IMR-90 (cell line): ENCODE data around the gene LGI2. TPM values are rescaled to one million over a fixed set of nuclear protein-coding genes. Genes with fewer than 3 reads are reported as not detected.

ENCODE experiments used
- ATAC-seq: fragments of 200-7000 bp; cut with Tn5 transposase; 2 replicates; pipeline ENCODE4 v1.9.1; 2020; ENCODE audit warnings: low read depth, mild to moderate bottlenecking, moderate library complexity
- BruUV-seq: library from RNA; stranded (reverse); fragments of 400-500 nt; replicated peaks from 2 replicates; lab custom pipeline; 2021; lab: Mats Ljungman, UMichigan
- CTCF ChIA-PET: fragments of 300-600 bp; formaldehyde crosslinking; extraction: SDS; loops from one replicate; lab custom pipeline; 2021; ENCODE audit warnings: antibody characterized with exemption; lab: Yijun Ruan, JAX
- POLR2A ChIA-PET: fragments of 300-600 bp; sonication (Branson Sonifier 250); formaldehyde crosslinking; loops from one replicate; lab custom pipeline; 2022; ENCODE audit warnings: antibody characterized with exemption; ENCODE audit not compliant: unreplicated experiment; lab: Charles Lee
- DNase-seq: peaks from one replicate; pipeline ENCODE4 v3.0.0; 2013
- H2AFZ ChIP-seq: replicated peaks from 2 replicates; pipeline ENCODE3; 2013; ENCODE audit warnings: low read length, mild to moderate bottlenecking; ENCODE audit not compliant: poor library complexity
- H2AK5ac ChIP-seq: 2 replicates; pipeline ENCODE4 v1.6.1; 2013; ENCODE audit warnings: low read depth, low read length, inconsistent platforms
- H2AK9ac ChIP-seq: replicated peaks from 2 replicates; pipeline ENCODE3; 2013; ENCODE audit warnings: mild to moderate bottlenecking, low read depth, low read length, moderate library complexity; ENCODE audit not compliant: poor library complexity
- H2BK120ac ChIP-seq: 2 replicates; pipeline ENCODE4 v1.6.1; 2013; ENCODE audit warnings: low read depth, low read length, inconsistent platforms
- H2BK15ac ChIP-seq: 3 replicates; pipeline ENCODE4 v1.6.1; 2013; ENCODE audit warnings: low read depth, low read length, inconsistent platforms
- H2BK20ac ChIP-seq: 2 replicates; pipeline ENCODE4 v1.6.1; 2013; ENCODE audit warnings: low read depth, mild to moderate bottlenecking, inconsistent platforms, low read length, moderate library complexity
- H2BK5ac ChIP-seq: 2 replicates; pipeline ENCODE4 v1.6.1; 2013; ENCODE audit warnings: mild to moderate bottlenecking, low read depth, low read length, inconsistent platforms; ENCODE audit not compliant: poor library complexity, severe bottlenecking
- H3K14ac ChIP-seq: replicated peaks from 2 replicates; pipeline ENCODE4 v1.6.1; 2013; ENCODE audit warnings: low read depth, low read length, inconsistent platforms
- H3K18ac ChIP-seq: 2 replicates; pipeline ENCODE4 v1.6.1; 2013; ENCODE audit warnings: low read depth, low read length, control low read depth
- H3K23ac ChIP-seq: 2 replicates; pipeline ENCODE4 v1.6.1; 2013; ENCODE audit warnings: low read depth, low read length, inconsistent platforms
- H3K27ac ChIP-seq: 2 replicates; pipeline ENCODE4 v1.5.1; 2013; ENCODE audit warnings: mild to moderate bottlenecking, control low read depth, low read length; ENCODE audit not compliant: insufficient read depth
- H3K27me3 ChIP-seq: 2 replicates; pipeline ENCODE4 v1.6.1; 2013; ENCODE audit warnings: low read length; ENCODE audit not compliant: control insufficient read depth, insufficient read depth
- H3K36me3 ChIP-seq: 2 replicates; pipeline ENCODE4 v1.6.1; 2013; ENCODE audit warnings: low read length, mixed read lengths; ENCODE audit not compliant: control insufficient read depth, insufficient read depth
- H3K4ac ChIP-seq: 2 replicates; pipeline ENCODE4 v1.6.1; 2013; ENCODE audit warnings: low read depth, low read length, inconsistent platforms
- H3K4me1 ChIP-seq: 2 replicates; pipeline ENCODE4 v1.6.1; 2013; ENCODE audit warnings: low read length, mixed read lengths; ENCODE audit not compliant: control insufficient read depth, insufficient read depth
- H3K4me2 ChIP-seq: 2 replicates; pipeline ENCODE4 v1.6.1; 2013; ENCODE audit warnings: low read depth, mild to moderate bottlenecking, control low read depth, low read length, moderate library complexity
- H3K4me3 ChIP-seq: 2 replicates; pipeline ENCODE4 v1.5.1; 2013; ENCODE audit warnings: low read depth, mild to moderate bottlenecking, control low read depth, low read length, moderate library complexity; ENCODE audit not compliant: insufficient read depth
- H3K56ac ChIP-seq: 2 replicates; pipeline ENCODE4 v1.6.1; 2013; ENCODE audit warnings: low read length, inconsistent platforms; ENCODE audit not compliant: insufficient read depth; ENCODE audit errors: extremely low read depth
- H3K79me1 ChIP-seq, 2 experiments: 2 replicates each; pipeline ENCODE4 v1.6.1; 2013; ENCODE audit warnings: low read length in 2 of 2, inconsistent platforms in 1 of 2, low read depth in 1 of 2
- H3K9ac ChIP-seq: 2 replicates; pipeline ENCODE4 v1.6.1; 2013; ENCODE audit warnings: low read depth, low read length, control low read depth
- H3K9me1 ChIP-seq: 2 replicates; pipeline ENCODE4 v1.6.1; 2013; ENCODE audit warnings: low read length, inconsistent platforms; ENCODE audit not compliant: insufficient read depth
- H3K9me3 ChIP-seq: 2 replicates; pipeline ENCODE4 v1.6.1; 2013; ENCODE audit warnings: low read length; ENCODE audit not compliant: control insufficient read depth, insufficient read depth
- H4K20me1 ChIP-seq: 2 replicates; pipeline ENCODE4 v1.6.1; 2013; ENCODE audit warnings: low read length, inconsistent platforms; ENCODE audit not compliant: insufficient read depth
- H4K5ac ChIP-seq: 2 replicates; pipeline ENCODE4 v1.6.1; 2013; ENCODE audit warnings: mild to moderate bottlenecking, low read depth, low read length, control low read depth
- H4K8ac ChIP-seq, 2 experiments: 2 replicates each; pipeline ENCODE4 v1.6.1; 2013; ENCODE audit warnings: low read depth in 2 of 2, low read length in 2 of 2, control low read depth in 1 of 2, inconsistent platforms in 1 of 2
- H4K91ac ChIP-seq: 2 replicates; pipeline ENCODE4 v1.6.1; 2013; ENCODE audit warnings: low read depth, low read length, inconsistent platforms; ENCODE audit not compliant: insufficient read depth
- CEBPB ChIP-seq: IDR thresholded peaks from 2 replicates; pipeline ENCODE4 v1.6.1; 2012; ENCODE audit warnings: low read depth, low read length, improper control_type of control experiment
- ELK1 ChIP-seq: fragments of 150-350 bp; IDR thresholded peaks from 2 replicates; pipeline ENCODE4 v1.6.1; 2016; ENCODE audit warnings: low read depth, mild to moderate bottlenecking, low read length, moderate library complexity, borderline replicate concordance
- MAFK ChIP-seq: IDR thresholded peaks from 2 replicates; pipeline ENCODE4 v1.6.1; 2012; ENCODE audit warnings: low read depth, low read length, improper control_type of control experiment
- MAZ ChIP-seq: IDR thresholded peaks from 2 replicates; pipeline ENCODE4 v1.6.1; 2012; ENCODE audit warnings: low read depth, mild to moderate bottlenecking, low read length, improper control_type of control experiment, moderate library complexity, borderline replicate concordance
- MXI1 ChIP-seq: IDR thresholded peaks from 2 replicates; pipeline ENCODE4 v1.6.1; 2012; ENCODE audit warnings: low read depth, mild to moderate bottlenecking, low read length, moderate library complexity, borderline replicate concordance
- NFE2L2 ChIP-seq: fragments of 150-350 bp; IDR thresholded peaks from 2 replicates; pipeline ENCODE4 v1.6.1; 2016; ENCODE audit warnings: low read depth, mild to moderate bottlenecking, low read length
- POLR2A ChIP-seq: IDR thresholded peaks from 2 replicates; pipeline ENCODE4 v1.6.1; 2012; ENCODE audit warnings: mild to moderate bottlenecking, low read depth, low read length
- RAD21 ChIP-seq: IDR thresholded peaks from 2 replicates; pipeline ENCODE4 v1.6.1; 2012; ENCODE audit warnings: low read length, improper control_type of control experiment
- RCOR1 ChIP-seq: IDR thresholded peaks from 2 replicates; pipeline ENCODE4 v1.6.1; 2012; ENCODE audit warnings: mild to moderate bottlenecking, low read length, improper control_type of control experiment; ENCODE audit not compliant: insufficient replicate concordance
- RFX5 ChIP-seq: IDR thresholded peaks from 2 replicates; pipeline ENCODE4 v1.8.0; 2012; ENCODE audit warnings: low read depth, mild to moderate bottlenecking, low read length, moderate library complexity
- SMC3 ChIP-seq: fragments of 150-350 bp; IDR thresholded peaks from 2 replicates; pipeline ENCODE4 v1.6.1; 2016; ENCODE audit warnings: low read depth, mild to moderate bottlenecking, antibody characterized with exemption, low read length, moderate library complexity
- USF2 ChIP-seq: fragments of 150-350 bp; IDR thresholded peaks from 2 replicates; pipeline ENCODE4 v1.6.1; 2017; ENCODE audit warnings: mild to moderate bottlenecking, antibody characterized with exemption, low read length, low read depth
- WGBS, 2 experiments: methylation state at CpG; one replicate each; pipeline versions ENCODE4 v1.1.5 to v1.1.7; 2013; ENCODE audit warnings: missing lambda C conversion rate in 2 of 2; ENCODE audit not compliant: insufficient read length in 1 of 2; ENCODE audit errors: extremely low coverage in 2 of 2; 5-methylcytosine and 5-hydroxymethylcytosine counted together
- dilution Hi-C: fragments of 300-500 bp; cut with HindIII; formaldehyde crosslinking; loops from one replicate; pipeline ENCODE4 v1.14.3; 2018; ENCODE audit warnings: low sequenced_read_pairs; ENCODE audit not compliant: unreplicated experiment
- in situ Hi-C: fragments of 300-500 bp; cut with MboI; formaldehyde crosslinking; loops from 3 replicates; pipeline ENCODE4 v1.14.3; 2019; ENCODE audit warnings: low sequenced_read_pairs, inconsistent platforms, mixed read lengths
- intact Hi-C: fragments of 100-400 bp; cut with micrococcal nuclease; formaldehyde crosslinking; loops from 2 replicates; pipeline ENCODE4 v1.10.0; 2022
- polyA plus RNA-seq, 3 experiments: library from polyadenylated mRNA; depleted of rRNA; stranded (reverse); fragments of >200 nt; gene quantifications; 2 replicates each; pipeline ENCODE4 v1.2.3, GENCODE V29; 2012; ENCODE audit warnings: low replicate concordance in 1 of 3
- total RNA-seq: library from RNA; depleted of rRNA; stranded (reverse); fragments of >200 nt; gene quantifications from 2 replicates; pipeline ENCODE4 v1.2.3, GENCODE V29; 2012

The LGI2 gene
- total and polyA plus RNA-seq, 2 of the 4 experiments (the other 2 are of a cell fraction), result not detected

GRCh38 chr4:25057299-25057698 lies 26.6 kb upstream of the LGI2 start:
- in situ Hi-C loops, result no loop called here
- Histone ChIP-seq H4K91ac (no peak overlapping the region), H3K4me3 (no peak overlapping the region), H3K4ac (no peak overlapping the region), H3K18ac (no peak overlapping the region), H3K23ac (no peak overlapping the region), H3K9me1 (no peaks in the 10 kb centered on the region), H2AK9ac (no peak overlapping the region), H3K4me2 (no peak overlapping the region), H3K36me3 (no peaks in the 10 kb centered on the region), H2BK5ac (no peak overlapping the region), H3K56ac (no peak overlapping the region), H2BK15ac (no peak overlapping the region), H3K9me3 (no peaks in the 10 kb centered on the region), H2BK120ac (no peak overlapping the region), H3K9ac (no peak overlapping the region), H3K79me1 (no peaks in the 10 kb centered on the region), H4K20me1 (no peaks in the 10 kb centered on the region), H3K4me1 (no peaks in the 10 kb centered on the region), H2BK20ac (no peak overlapping the region), H3K27ac (no peak overlapping the region), H2AFZ (no peak overlapping the region), H2AK5ac (no peak overlapping the region), H3K14ac (no peak overlapping the region), H4K8ac (no peak overlapping the region), H3K27me3 (peaks cover 19% of the 10 kb centered on the region), H4K5ac (no peak overlapping the region)
- intact Hi-C loops, result no loop called here
- ChIA-PET CTCF (no interaction called here), POLR2A (interaction anchor here (0.7 kb wide), 1 partner anchor 648 kb away, joined by 7 read pairs; no protein-coding TSS in a partner anchor)
- TF ChIP-seq ELK1, result no peak
- no peak for TF ChIP-seq CEBPB
- no peak for TF ChIP-seq USF2
- TF ChIP-seq POLR2A, result no peak
- no peak for TF ChIP-seq MAFK
- no peak for TF ChIP-seq MAZ
- TF ChIP-seq RAD21, result no peak
- no peak for TF ChIP-seq RCOR1
- no peak for TF ChIP-seq NFE2L2
- TF ChIP-seq RFX5, result no peak
- no peak for TF ChIP-seq SMC3
- TF ChIP-seq MXI1, result no peak
- dilution Hi-C loops, result no loop called here
- BruUV-seq, result no TSS peak
- no peak for ATAC-seq
- WGBS, 2 experiments, result no CpG with 5 or more reads among the region's 8 CpGs
- DNase-seq, result no peak
